Measurements from ENCODE around the gene MMD.
"Not testable (repeated sequence)": the region's sequence is repeated elsewhere in the genome, so short reads cannot be mapped to it uniquely, and the experiment has no call there.

The MMD gene

DNA sequence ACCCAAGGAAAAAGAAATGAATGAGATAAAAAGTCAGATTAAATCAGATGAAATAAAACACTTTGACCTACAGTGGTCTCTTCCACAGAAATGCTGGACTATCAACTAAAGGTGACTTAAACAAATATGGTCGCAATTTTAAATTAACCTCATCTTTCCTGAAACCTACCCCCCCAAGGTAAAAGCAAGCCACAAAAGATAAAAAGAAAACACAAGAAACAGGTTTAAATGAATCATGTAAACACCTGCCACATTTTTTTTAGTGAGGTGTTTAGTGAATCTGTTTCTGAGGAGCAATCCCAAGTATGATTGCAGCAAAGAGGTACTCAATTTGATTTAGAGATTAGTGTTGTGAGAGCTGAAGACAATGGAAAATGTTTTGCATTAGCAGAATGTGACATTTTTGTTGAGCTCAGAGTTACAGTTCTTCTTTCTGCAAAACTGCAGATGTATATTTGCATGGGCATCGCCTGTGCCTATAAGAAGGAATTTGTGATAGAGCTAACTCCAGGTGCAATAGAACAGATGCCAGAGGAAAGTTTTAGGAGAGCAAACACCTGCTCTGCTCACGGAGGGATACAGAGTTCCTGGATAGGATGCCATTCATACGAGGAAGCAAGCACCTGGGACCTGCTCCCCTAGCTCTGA lies 3.4 kb upstream of the MMD start:
- no peaks in the 10 kb centered on the region for H3F3A ChIP-seq (ENCODE audit: insufficient read depth, low read length)
- no peaks in the 10 kb centered on the region for H4K20me1 ChIP-seq (ENCODE audit: insufficient read depth, low read length)
- H3K9me3 ChIP-seq (ENCODE audit: low read length) = no peaks in the 10 kb centered on the region
- peak overlapping the region; percentile 63 for H3K4me2 ChIP-seq (ENCODE audit: low read length)
- no peak for TF ChIP-seq EZH2 (IDR thresholded peaks at IDR 0.05; ENCODE audit: borderline replicate concordance, low read length)
- TF ChIP-seq, protein P1, sequence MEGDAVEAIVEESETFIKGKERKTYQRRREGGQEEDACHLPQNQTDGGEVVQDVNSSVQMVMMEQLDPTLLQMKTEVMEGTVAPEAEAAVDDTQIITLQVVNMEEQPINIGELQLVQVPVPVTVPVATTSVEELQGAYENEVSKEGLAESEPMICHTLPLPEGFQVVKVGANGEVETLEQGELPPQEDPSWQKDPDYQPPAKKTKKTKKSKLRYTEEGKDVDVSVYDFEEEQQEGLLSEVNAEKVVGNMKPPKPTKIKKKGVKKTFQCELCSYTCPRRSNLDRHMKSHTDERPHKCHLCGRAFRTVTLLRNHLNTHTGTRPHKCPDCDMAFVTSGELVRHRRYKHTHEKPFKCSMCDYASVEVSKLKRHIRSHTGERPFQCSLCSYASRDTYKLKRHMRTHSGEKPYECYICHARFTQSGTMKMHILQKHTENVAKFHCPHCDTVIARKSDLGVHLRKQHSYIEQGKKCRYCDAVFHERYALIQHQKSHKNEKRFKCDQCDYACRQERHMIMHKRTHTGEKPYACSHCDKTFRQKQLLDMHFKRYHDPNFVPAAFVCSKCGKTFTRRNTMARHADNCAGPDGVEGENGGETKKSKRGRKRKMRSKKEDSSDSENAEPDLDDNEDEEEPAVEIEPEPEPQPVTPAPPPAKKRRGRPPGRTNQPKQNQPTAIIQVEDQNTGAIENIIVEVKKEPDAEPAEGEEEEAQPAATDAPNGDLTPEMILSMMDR (IDR thresholded peaks at IDR 0.05; ENCODE audit: low read length) = no peak
- H3K9ac ChIP-seq (ENCODE audit: low read length) = peak overlapping the region; percentile 54
- no peaks in the 10 kb centered on the region for H3K27me3 ChIP-seq (ENCODE audit: insufficient read depth, low read length)
- H3K79me2 ChIP-seq (ENCODE audit: insufficient read depth, low read length) = peaks cover 13% of the 10 kb centered on the region
- H3K4me1 ChIP-seq (ENCODE audit: insufficient read depth, low read length, severe bottlenecking) = peaks cover 69% of the 10 kb centered on the region
- no peaks in the 10 kb centered on the region for H3K36me3 ChIP-seq (ENCODE audit: insufficient read depth, low read length)
- H3K4me3 ChIP-seq (ENCODE audit: low read depth, low read length, poor library complexity, severe bottlenecking) = peak overlapping the region; percentile 30
- H3K27ac ChIP-seq (ENCODE audit: low read depth, low read length, poor library complexity, severe bottlenecking) = peak overlapping the region; percentile 95
- H3K9me2 ChIP-seq (ENCODE audit: low read depth, low read length) = no peaks in the 10 kb centered on the region
- 0 out of 2 replicates have a peak overlapping the region, but pooled peaks have one; percentile 12 for H2AFZ ChIP-seq (ENCODE audit: low read length)

DNA sequence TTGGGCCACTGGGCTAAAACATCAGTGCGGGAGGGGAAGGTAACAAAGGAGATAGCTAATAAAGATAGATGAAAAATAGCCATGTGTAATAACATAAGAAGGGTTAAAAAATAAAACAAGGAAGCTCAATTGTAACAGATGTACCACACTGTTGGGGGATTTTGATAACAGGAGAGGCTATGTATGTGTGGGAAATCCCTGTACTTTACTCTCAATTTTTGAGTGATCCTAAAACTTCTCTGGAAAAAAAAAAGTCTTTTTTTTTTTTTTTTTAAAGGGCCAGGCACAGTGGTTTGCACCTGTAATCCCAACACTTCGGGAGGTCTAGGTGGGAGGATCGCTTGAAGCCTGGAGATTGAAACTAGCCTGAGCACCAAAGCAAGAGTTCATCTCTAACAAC lies 1.9 kb upstream of the MMD start:
- Histone ChIP-seq H2AFZ (ENCODE audit: low read length) (peak overlapping the region; percentile 86; the same call in 1 of the 2 replicates), H3K9me2 (ENCODE audit: low read depth, low read length) (no peaks in the 10 kb centered on the region), H4K20me1 (ENCODE audit: insufficient read depth, low read length) (no peaks in the 10 kb centered on the region), H3F3A (ENCODE audit: insufficient read depth, low read length) (0 out of 2 replicates have a peak, but pooled peaks cover 3% of the 10 kb centered on the region), H3K79me2 (ENCODE audit: insufficient read depth, low read length) (peaks cover 28% of the 10 kb centered on the region), H3K9ac (ENCODE audit: low read length) (peak overlapping the region; percentile 8; the same call in 1 of the 2 replicates), H3K36me3 (ENCODE audit: insufficient read depth, low read length) (peaks cover 11% of the 10 kb centered on the region), H3K4me2 (ENCODE audit: low read length) (peak overlapping the region; percentile 36; the same call in 1 of the 2 replicates), H3K27me3 (ENCODE audit: insufficient read depth, low read length) (no peaks in the 10 kb centered on the region), H3K9me3 (ENCODE audit: low read length) (no peaks in the 10 kb centered on the region), H3K4me3 (ENCODE audit: low read depth, low read length, poor library complexity, severe bottlenecking) (peak overlapping the region; percentile 8), H3K4me1 (ENCODE audit: insufficient read depth, low read length, severe bottlenecking) (peaks cover 81% of the 10 kb centered on the region), H3K27ac (ENCODE audit: low read depth, low read length, poor library complexity, severe bottlenecking) (peak overlapping the region; percentile 95)
- TF ChIP-seq EZH2 (IDR thresholded peaks at IDR 0.05; ENCODE audit: borderline replicate concordance, low read length) = no peak
- TF ChIP-seq, protein P1 (IDR thresholded peaks at IDR 0.05; ENCODE audit: low read length) = no peak

DNA sequence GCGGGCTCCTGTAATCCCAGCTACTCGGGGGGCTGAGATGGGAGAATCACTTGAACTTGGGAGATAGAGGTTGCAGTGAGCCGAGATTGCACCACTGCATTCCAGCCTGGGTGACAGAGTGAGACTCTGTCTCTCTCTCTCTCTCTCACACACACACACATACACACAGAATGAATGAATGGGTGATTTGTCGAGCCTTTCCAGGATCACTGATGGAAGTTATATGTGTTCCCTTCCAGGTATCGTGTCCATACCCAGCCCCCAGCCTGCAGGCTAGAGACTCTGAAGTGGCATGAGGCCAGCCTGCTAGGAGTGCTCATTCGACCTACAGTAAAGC lies 1.2 kb upstream of the MMD start:
- H3K4me3 ChIP-seq (ENCODE audit: low read depth, low read length, poor library complexity, severe bottlenecking) = peak overlapping the region; percentile 8
- H3K4me2 ChIP-seq (ENCODE audit: low read length) = peak overlapping the region; percentile 36; the same call in 1 of the 2 replicates
- not testable (repeated sequence) for H3F3A ChIP-seq (ENCODE audit: insufficient read depth, low read length); H4K20me1 ChIP-seq (ENCODE audit: insufficient read depth, low read length); H3K9me2 ChIP-seq (ENCODE audit: low read depth, low read length); H3K9me3 ChIP-seq (ENCODE audit: low read length); H3K27me3 ChIP-seq (ENCODE audit: insufficient read depth, low read length)
- H3K79me2 ChIP-seq (ENCODE audit: insufficient read depth, low read length) = peaks cover 35% of the 10 kb centered on the region
- peaks cover 77% of the 10 kb centered on the region for H3K4me1 ChIP-seq (ENCODE audit: insufficient read depth, low read length, severe bottlenecking)
- peak overlapping the region; percentile 8; the same call in 1 of the 2 replicates for H3K9ac ChIP-seq (ENCODE audit: low read length)
- H2AFZ ChIP-seq (ENCODE audit: low read length) = peak overlapping the region; percentile 86; the same call in 1 of the 2 replicates
- peak overlapping the region; percentile 95 for H3K27ac ChIP-seq (ENCODE audit: low read depth, low read length, poor library complexity, severe bottlenecking)
- peaks cover 19% of the 10 kb centered on the region for H3K36me3 ChIP-seq (ENCODE audit: insufficient read depth, low read length)

DNA sequence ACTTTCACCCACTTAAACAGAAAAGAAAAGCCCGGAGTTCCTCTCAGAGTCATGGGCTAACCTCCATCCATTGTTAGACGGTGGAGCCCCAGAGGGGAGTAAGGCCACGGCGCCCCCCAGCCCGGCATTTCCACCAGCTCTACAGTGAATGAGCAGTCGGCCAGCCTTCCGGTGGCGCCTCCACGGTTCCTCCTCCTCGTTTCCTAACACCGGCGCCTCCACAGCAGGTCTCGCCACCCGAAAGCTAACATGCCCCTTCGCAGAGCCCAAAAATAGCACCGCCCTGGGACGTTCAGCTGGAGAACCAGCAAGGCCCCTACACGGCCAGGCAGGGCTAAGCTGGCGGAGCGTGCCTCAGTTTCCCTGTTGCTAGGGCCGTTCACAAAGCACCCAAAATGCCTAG lies 858 bp downstream of the MMD start:
- H3K27me3 ChIP-seq (ENCODE audit: insufficient read depth, low read length) = no peaks in the 10 kb centered on the region
- peak overlapping the region; percentile 93 for H3K27ac ChIP-seq (ENCODE audit: low read depth, low read length, poor library complexity, severe bottlenecking)
- H3K36me3 ChIP-seq (ENCODE audit: insufficient read depth, low read length) = peaks cover 36% of the 10 kb centered on the region
- H3K4me2 ChIP-seq (ENCODE audit: low read length) = peak overlapping the region; percentile 97
- H4K20me1 ChIP-seq (ENCODE audit: insufficient read depth, low read length) = no peaks in the 10 kb centered on the region
- peaks cover 56% of the 10 kb centered on the region for H3K79me2 ChIP-seq (ENCODE audit: insufficient read depth, low read length)
- peak overlapping the region; percentile 95 for H3K4me3 ChIP-seq (ENCODE audit: low read depth, low read length, poor library complexity, severe bottlenecking)
- 0 out of 2 replicates have a peak, but pooled peaks cover 3% of the 10 kb centered on the region for H3F3A ChIP-seq (ENCODE audit: insufficient read depth, low read length)
- no peaks in the 10 kb centered on the region for H3K9me2 ChIP-seq (ENCODE audit: low read depth, low read length)
- H3K9ac ChIP-seq (ENCODE audit: low read length) = peak overlapping the region; percentile 97
- TF ChIP-seq EZH2 (IDR thresholded peaks at IDR 0.05; ENCODE audit: borderline replicate concordance, low read length) = no peak
- TF ChIP-seq, protein P1 (IDR thresholded peaks at IDR 0.05; ENCODE audit: low read length) = no peak
- no peaks in the 10 kb centered on the region for H3K9me3 ChIP-seq (ENCODE audit: low read length)
- no peak overlapping the region for H2AFZ ChIP-seq (ENCODE audit: low read length)
- peaks cover 57% of the 10 kb centered on the region for H3K4me1 ChIP-seq (ENCODE audit: insufficient read depth, low read length, severe bottlenecking)
